HG03060 (cell line): ENCODE results near the gene PHC1.
A peak's percentile ranks its signal among the peaks of the same experiment; 100 is the strongest.

Experiments
- ATAC-seq: cut with Tn5 transposase; IDR thresholded peaks from one replicate; pipeline ENCODE4 v1.9.1; 2021; ENCODE audit warnings: low read depth, moderate number of reproducible peaks; ENCODE audit not compliant: unreplicated experiment

Gene PHC1

DNA sequence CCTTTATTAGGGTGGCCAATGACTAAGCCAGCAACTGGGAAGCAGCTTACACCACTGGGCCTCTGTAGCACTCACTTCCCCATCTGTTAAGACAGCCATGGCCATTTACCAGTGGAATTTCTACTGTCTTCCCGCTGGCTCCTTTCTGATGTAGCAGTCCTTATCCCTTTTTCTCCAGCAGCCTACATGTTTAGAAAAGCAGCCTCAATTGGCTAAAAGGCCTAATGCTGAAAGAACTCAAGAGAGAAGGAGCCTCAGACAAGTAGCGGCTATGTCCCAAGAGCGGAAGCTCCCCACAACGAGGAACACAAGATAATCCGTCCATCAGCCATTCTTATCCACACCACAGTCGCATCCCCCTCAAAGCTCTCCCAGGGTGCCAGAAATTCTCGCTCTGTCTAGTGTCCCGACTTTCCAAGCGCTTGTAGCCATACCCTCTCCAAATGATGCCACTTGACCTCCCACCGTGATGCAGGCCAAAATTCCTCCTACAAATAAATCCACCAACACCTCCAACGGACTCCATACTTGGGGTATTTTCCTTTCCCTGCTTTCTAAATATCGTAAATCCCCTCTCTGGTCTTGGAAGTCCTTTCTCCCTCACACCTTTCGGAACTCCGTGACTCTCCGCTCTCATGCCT, 34.5 kb downstream of the PHC1 start:
- no peak for ATAC-seq

DNA sequence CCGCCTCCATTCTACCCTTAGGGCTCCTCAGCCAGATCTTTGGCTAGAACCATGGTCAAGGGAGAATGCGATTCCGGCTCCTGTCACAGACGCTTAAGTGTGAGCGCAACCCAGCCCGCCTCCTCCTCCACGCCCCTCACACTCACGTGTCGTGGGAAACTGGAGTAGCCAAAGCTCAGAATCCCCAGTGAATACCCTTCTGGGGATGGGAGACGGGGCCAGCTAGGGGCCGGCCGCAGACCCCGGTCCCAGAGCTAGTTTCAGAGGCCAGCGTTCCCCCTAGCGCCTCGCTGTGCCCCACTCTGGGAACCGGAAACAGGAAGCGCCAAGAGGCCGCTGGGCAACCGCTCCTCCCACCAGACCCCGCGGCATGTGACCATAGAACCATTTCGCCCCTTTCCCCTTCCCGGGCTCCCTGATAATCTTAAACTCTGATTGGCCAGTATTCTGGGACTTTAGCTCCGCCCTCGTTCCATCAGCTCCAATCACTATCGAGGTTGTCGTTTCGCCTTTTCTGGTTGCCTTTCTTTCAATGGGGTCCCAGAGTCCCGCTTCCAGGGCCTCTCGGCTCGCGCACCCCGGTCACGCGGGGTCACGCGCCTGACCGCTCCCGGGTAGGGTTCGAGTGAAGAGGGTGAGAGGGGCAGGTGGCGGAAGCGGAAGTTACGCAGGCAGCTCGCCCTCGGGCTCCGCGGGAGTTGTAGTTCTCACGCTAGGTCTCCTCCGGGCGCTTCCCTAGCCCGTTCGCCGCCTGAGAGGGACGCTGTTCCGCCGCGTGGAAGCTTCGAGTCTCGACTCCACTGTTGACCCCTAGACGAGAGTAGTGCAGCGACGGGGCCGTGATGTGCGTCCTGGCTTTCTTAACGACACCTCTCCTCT, 35.3 kb downstream of the PHC1 start, which contains the start of gene M6PR:
TSS of gene M6PR (minus strand) at position 304 of the 879 bp plus-strand sequence. CDS start 3,241 bp downstream, outside the sequence.
- peak; percentile 67 for ATAC-seq

DNA sequence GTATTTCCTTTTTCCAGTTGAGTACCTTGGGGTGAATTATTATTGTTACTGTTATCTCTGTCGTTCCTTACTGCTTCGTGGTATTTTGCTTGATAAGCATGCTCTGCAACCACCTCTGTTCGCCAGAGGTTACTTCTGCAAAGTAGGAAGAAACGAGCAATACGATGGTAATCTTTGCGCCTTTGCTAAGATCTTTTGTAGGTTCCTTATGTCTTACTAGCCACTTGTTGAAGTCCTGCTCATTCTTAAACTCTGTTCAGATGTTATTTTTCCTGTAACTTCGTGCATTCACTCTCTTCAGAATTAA, 35.9 kb downstream of the PHC1 start:
- no peak for ATAC-seq

DNA sequence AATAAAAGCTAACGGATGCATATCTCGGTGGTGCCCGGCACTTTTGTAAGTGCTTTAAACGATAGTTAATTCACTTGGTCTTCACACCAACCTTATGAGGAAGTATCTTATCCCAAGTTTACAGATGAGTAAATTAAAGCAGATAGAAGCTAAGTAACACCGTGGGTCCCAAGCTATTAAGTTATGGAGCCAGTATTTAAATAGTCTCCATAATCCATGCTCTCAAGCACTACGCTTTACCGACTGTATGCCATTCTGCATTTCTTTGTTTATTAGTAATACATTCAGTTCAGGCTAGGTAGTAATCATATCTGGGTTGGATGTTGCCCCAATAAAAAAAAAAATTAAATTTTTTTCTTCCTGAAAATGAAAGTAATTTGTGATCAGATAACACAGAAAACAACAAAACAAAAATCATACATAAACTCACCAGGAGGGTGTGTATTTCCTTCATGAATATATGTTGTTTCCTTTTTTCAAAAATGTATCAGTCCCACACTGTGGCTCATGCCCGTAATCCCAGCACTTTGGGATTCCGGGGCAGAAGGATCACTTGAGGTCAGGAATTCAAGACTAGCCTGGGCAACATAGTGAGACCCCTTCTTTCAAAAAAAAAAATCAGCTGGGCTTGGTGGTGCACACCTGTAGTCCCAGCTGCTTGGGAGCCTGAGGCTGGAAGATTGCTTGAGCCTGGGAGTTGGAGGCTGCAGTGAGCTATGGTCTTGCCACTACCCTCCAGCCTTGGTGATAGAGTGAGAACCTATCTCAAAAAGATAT, 36.6 kb downstream of the PHC1 start:
- ATAC-seq, result no peak

DNA sequence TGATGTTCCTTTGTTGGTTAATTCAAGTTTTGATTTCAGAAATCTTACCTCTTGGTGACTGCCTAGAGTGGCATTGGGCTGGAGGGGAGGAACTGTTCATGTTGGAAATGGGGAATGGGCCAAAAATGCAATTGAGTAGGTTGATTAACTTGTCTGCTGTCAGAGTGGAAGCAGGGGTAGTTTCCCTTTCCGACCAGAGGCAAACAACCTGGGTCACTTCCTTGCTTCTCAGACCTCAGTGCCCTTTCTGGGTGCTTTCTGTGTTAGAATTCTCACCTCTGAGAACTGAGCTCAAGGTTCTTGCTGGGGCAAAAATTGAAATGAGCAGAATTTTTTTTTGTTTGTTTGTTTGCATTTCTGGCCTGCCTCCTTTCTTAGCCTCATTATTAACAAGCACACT, 37.4 kb downstream of the PHC1 start:
- ATAC-seq, result no peak

DNA sequence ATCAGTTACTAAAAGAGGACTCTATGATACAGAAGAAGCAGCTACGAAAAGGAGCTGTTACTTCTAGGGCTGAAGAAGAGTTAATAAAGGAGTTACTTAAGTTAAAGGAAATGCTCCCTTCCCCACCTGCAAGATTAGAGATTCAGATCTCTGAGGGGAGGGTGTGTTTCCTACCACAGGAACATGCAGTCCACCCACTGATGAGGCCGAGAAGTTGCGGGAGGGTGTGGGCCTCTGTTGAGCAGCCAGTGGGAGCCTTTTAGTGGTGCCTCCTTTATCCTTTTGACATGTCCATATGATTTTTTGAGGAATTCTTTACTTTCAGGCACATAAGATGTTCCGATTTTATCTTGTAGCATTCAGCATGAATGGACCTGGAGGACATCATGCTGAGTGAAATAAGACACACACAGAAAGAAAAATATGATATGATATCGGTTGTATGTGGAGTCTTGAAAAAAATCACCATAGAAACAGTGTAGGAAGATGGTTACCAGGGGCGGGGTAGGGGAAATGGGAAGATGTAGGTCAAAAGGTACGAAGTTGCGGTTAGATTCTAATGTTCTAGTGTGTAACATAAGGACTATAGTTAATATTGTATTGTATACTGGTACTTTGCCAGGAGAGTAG, 39.6 kb downstream of the PHC1 start:
- no peak for ATAC-seq

DNA sequence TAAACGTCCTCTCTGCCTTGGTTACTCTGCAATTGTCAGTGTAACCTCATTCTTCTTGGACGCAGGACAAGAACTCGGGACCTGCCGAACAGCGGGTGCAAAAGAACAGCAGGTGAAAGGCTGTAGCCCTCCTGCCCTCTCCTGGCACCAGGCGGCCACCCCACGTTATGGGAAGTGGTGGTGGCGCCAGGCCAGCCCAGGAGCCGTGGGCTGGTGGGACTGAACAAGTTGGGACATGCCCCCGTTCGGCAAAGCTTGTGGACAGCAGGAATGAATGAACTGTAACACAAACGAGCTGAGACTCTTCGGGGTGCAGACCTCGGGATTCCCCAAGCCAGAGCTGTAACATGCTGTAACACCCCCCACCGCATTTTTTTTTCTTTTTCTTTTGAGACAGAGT, 41.8 kb downstream of the PHC1 start:
- ATAC-seq, result no peak

DNA sequence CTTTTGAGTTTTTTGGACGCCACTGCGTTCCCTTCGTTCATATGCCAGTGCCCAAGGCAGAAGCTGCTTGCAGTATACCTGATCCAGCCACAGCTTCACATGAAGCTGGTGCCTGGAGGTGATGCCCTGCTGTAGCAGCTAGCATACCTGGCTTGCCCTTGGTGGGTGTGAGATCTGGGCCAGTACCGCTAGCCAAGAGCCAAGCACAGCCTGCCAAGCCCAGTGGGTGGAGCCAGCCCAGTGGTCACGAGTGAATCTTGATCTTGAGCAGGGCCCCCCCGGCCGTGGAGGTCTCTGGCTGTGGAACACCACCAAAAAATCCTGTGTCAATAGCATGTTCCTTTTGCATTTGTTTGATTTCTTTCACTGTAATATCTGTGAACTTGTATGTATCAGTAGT, 42.5 kb downstream of the PHC1 start:
- ATAC-seq, result no peak

DNA sequence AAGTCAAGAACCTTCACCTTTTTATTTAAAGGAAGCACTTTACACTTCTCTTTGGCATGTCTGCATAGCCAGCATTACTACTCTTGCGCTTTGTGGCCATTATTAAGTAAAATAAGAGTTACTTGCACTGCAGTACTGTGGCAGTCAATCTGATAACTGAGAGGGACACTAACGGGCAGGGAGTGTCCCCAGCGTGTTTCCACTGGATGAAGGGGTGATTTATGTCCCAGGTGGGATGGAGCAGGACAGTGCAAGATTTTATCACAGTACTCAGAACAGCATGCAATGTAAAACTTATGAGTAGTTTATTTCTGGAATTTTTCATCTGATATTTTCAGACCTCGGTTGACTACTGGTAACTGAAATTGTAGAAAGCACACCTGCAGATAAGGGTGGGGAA, 43.3 kb downstream of the PHC1 start:
- no peak for ATAC-seq

DNA sequence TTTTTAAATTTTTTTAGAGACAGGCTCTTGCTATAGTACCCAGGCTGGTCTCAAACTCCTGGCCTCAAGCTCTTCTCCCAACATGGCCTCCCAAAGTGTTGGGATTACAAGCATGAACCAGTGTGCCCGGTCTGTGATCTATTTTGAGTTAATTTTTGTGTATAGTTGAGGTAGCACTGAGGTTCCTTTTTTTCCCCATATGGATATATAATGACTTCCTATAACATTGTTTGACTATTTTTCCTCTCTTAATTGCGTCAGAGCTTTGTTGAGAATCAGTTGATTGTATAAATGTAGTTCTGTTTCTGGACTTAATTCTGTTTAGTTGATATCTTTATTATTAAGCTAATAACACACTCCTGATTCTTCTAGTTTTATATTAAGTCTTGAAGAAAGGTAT, 43.8 kb downstream of the PHC1 start:
- no peak for ATAC-seq

DNA sequence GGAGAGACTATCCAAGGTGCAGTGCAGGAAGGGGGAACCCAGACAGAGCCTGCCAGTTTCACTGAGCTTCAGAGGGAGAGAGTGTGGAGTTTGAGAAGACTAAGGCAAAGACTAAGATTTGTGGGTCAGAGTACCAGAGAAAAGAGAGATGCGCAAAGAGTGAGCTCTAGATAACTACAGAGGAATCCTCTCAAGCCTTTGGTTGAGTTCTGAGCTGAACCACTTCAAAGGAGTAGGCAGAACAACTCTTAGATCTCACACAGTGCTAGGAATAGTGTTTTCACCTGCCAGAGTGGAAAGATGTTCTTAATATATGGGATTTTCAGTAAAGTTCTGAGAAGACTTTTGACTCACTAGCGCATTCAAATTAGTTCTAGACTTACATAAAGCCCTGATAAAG, 45.9 kb downstream of the PHC1 start:
- no peak for ATAC-seq

DNA sequence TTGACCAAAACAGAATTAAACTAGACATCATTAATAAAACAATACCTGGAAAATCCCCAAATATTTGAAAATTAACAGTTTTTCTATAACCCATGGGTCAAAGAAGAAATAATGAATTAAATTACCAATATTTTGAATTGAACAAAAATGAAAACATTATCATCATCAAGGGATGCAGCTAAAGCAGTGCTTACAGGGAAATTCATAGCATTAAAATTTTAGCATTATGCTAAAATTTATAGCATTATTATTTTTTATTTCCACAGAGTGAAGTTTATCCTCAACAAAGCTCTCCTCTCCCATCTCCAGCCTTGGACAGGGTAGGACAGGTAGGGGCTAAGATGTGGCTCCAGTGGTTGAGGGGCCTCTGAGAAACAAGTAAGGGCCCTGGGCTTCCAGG, 54.5 kb downstream of the PHC1 start:
- no peak for ATAC-seq

DNA sequence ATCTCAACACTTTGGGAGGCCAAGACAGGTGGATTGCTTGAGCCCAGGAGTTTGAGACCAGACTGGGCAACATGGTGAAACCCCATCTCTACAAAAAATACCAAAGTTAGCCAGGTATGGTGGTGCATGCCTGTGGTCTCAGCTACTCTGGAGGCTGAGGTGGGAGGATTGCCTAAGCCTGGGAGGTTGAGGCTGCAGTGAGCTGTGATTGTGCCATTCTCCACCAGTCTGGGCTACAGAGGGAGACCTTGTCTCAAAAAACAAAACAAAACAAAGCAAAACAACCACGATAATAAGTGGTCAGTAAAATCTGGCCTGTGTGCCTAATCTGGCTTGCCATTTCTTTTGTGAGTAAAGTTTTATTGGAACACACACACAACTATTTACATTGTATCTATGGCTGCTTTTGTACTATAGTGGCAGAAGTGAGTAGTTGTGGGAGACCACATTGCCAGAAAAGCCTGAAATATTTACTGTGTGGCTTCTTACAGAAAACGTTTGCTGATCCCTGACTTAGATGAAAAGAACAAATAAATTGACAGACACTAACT, 55.6 kb downstream of the PHC1 start:
- ATAC-seq, result no peak

DNA sequence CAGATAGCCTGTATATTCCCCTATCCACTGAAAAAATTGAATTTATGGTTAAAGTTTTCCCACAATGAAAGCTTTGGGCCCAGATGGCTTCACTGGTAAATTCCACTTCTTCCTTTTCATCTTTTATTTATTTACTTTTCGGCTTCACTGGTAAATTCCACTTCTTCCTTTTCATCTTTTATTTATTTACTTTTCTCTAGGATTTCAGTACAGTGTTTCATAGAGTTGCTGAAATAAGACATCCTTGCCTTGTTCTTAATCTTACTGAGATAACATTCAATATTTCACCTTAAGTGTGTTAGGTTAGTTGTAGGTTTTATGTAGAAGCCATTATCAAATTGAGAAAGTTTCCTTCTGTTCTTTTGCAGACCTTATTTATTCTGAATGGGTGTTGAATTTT, 56.1 kb downstream of the PHC1 start:
- ATAC-seq, result no peak

DNA sequence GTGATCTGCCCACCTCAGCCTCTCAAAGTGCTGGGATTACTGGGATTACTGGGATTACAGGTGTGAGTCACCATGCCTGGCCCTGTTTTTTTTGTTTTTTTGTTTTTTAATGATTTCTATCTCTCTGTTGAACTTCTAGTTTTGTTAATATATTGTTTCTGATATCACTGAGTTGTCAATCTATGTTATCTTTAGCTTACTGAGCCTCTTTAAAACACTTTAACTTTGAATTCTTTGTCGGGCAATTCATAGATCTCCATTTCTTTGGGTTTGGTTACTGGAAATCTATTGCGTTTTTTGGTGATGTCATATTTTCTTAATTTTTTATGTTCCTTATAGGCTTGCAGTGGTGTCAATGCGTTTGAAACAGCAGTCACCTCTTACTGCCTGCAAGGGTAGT, 65.8 kb downstream of the PHC1 start:
- ATAC-seq, result no peak

DNA sequence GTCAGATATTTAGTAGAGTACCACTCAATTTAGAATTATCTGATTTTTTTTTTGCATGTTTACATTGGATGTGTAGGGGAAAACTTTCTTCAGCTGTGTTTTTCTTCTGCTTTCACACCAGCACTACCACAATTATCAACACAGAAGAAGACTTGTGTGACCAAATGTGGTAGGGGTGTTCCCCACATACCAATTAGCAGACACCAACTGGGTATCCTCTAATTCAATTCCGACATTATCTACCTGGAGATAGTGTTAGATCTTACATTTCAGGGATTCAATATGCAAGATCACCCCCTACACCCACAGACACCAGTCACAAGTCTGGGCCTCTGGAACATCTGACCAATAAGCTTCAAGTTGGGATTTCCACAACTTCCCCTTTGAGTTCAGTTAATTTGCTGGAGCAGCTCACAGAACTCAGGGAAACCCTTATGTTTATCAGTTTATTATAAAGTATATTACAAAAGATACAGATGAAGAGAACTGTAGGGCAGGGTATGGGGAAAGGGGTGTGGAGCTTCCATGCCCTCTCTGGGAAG, 71.0 kb downstream of the PHC1 start:
- no peak for ATAC-seq

DNA sequence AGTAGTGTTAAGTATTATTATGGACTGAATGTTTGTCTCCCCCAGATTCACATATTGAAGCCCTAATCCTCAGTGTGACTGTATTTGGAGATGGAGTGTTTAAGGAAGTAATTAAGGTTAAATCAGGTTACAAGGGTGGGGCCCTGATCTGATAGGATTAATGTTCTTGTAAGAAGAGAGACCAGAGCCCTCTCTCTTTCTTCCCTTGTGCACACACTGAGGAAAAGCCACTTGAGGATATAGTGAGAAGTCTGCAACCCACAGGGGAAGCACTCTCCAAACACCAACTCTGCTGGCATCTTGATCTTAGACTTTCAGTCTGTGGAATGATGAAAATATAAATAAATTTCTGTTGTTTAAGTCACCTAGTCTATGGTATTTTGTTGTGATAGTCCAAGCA, 72.9 kb downstream of the PHC1 start:
- no peak for ATAC-seq

DNA sequence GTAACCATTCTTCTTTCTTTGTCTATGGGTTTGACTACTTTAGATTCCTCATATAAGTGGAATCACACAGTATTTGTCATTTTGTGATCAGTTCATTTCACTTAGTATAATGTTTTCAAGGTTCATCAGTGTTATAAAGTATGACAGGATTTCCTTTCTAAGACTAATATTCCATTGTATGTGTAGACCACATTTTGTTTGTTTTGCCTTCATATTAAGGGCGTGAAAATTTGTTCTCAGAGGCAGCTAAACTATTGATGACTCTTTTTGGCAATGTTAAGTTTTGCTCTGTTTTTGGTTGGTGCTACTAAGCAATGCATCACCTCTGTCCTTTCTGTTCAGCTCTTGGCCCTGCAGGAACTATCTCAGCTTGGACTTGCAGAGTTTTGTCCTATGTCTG, 73.4 kb downstream of the PHC1 start:
- ATAC-seq, result no peak

DNA sequence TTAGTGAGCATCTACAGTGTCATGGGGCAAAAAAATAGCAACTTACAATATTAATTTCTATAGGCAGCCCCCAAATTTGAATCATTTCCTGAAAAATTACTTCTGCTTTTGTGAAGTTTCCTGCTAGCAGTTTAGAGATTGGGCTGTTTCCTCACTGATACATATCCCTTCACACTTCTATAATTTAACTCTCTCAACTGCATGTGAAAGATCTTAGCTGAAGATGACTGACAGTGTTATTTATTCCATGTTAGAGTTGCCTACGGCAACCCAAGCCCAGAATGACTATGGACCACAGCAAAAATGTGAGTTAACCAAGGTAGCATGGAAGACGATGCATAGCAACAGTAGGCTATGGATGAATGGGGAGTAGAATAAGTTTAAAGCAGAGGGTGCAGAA, 75.1 kb downstream of the PHC1 start, which contains the start of gene KLRG1:
TSS of gene KLRG1 (plus strand) at position 134 of the 400 bp plus-strand sequence. CDS start at position 224, 90 bp downstream.
- no peak for ATAC-seq
